Activated T-helper 1 cell treated with Interleukin-2 at 50 U/mL for 16 hours (primary cell): Measurements from ENCODE around the gene DMKN.

ENCODE experiments used
- DNase-seq: peaks from one replicate; pipeline ENCODE4 v3.0.0-alpha.2; 2020; ENCODE audit warnings: low read depth

DMKN gene

GRCh38 chr19:35525873-35526272 lies 12.4 kb upstream of the DMKN start:
- DNase-seq: no peak

- DNase-seq: no peak
These were observed 10.9 kb upstream of the DMKN start for GRCh38 chr19:35524181-35524837.

DNA sequence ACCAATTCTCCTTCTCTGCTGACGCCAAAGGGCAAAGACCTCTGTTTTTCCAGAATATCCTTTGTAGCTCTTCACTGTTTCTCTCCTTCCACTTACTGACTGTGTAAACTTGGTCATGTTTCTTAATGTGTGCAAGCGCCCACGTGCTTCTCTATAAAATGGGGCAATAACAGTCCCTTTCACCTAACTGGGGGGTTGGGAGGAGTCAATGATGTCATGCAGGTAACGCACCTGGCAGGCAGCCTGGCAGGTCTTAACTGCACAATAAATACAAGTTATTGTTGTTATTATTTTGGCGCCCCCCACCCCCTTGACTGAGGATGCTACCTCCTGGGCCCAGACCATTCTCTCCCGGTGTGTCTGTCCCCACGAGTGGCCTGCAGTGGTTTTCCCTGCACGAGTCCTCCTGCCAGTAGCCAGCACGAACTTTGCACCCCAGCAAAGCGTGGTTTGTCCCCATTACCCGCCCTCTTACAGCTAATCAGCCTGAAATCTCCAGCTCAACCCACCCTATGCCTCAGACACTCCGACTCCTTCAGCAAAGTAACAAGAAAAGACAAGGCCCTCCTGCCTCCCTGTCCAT lies 9.4 kb upstream of the DMKN start:
- no peak for DNase-seq

GRCh38 chr19:35521124-35521743 lies 7.8 kb upstream of the DMKN start:
- no peak for DNase-seq

DNA sequence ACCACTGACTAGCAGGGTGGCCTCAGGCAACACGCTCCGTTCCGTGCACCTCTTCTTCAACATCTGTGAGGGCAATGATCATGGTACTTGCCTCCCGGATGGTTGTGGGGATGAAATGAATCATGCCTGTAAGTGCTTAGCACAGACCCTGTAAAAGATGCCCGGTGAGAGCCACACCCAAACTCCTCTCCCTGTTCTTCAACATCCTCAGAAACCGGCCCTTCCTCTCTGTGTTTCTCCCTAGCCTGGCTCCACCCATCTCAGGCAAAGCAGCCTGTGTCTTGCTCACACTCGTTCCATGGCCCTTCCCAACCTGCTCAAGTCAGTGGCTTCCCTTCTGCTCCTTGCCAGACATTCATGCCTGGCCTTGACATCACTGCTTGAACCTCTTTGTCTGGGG lies 5.8 kb upstream of the DMKN start:
- DNase-seq: no peak

DNA sequence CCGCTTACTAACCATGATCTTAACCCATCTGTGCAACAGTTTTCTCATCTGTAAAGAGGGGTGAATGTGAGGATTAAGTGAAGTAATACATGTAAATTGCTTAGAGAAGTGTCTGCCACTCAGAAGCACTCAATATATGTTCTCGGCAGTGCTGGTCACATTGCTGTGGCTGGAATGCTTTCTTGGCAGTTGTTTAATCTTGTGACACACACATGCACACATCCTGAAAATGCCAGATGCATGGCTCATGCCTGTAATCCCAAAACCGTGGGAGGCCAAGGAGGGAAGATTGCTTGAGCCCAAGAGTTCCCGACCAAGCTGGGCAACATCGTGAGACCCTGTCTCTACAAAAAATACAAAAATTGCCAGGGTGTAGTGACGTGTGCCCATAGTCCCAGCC lies 4.9 kb upstream of the DMKN start:
- no peak for DNase-seq

- no peak for DNase-seq
These were observed 3.9 kb upstream of the DMKN start for GRCh38 chr19:35517342-35517741.

DNA sequence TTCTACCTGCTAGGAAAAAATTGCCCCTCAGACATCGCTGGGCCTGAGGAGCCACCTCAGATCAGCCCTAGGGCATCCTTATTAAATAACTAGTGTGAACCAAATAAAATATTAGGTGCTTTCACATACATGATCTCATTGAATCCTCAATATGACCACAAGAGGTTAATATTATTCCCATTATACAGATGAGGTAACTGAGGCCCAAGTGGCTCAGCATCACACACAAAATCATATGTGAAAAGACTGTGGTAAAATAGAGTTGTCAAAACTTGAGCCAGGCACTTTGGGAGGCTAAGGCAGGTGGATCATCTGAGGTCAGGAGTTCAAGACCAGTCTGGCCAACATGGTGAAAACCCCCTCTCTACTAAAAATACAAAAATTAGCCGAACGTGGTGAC lies 2.9 kb upstream of the DMKN start:
- DNase-seq: no peak

DNA sequence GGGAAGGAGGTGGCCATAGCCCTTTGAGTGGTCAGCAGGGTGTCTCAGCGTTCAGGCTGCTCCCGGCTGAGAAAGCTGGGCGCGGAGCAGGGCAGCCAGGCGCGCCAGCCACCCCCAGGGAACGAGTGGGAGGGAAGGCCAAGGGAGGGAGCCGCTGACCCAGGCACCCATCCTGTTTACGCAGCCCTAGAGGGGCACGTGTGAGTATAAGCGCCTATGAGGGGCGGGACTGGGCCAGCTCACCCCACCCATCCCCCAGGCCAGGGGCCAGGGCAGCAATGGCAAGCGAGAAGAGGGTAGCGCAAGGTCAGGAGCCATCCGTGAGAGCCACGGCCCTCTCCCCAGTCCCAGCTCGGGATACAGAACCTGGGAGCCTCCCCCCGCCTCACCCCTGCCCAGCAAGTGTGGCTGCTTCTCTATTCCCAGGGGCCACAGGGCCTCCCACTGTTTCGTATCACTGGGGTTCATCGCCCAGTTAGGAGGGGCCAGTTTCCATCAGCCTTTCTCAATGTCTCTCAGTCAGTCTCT lies 897 bp upstream of the DMKN start:
- no peak for DNase-seq

DNA sequence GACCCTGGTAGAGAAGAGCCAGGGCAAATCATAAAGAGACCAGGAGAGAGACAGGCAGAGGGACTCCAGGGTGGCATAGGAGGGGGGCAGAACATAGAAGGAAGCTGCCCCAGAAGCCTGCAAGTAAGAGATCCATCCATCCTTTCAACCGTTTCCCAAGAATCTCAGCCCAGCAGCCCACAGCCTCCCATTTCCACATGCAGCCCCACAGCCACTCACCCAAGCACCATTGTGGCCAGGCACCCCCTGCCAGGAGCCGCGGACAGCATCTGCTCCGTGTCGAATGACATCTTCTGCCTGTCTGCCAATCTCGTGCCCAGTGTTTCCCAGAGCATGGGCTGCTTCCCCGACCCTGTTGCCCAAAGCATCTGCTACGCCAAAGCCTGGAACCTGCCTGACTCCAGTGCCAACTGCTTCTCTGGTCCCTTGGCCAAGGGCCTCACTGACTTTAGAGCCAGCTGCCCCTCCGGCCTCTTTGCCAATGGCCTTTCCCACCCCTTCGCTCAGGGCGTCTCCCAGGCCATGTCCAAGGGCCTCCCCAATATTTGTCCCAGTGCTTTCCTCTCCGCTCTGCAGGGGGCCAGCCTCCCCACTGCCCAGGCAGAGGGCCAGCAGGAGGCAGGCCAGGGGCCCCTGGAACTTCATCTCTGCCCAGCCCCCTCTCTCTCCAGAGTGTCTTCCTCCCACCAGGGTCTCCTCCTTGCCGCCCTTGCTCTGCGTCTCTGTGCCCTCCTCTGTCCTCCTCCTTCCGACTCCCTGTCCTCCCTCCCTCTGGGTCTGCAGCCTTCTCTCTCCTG lies 420 bp downstream of the DMKN start:
- no peak for DNase-seq

GRCh38 chr19:35511337-35511736 lies 2.1 kb downstream of the DMKN start:
- no peak for DNase-seq

GRCh38 chr19:35510626-35510964 lies 2.9 kb downstream of the DMKN start:
- DNase-seq: no peak

DNA sequence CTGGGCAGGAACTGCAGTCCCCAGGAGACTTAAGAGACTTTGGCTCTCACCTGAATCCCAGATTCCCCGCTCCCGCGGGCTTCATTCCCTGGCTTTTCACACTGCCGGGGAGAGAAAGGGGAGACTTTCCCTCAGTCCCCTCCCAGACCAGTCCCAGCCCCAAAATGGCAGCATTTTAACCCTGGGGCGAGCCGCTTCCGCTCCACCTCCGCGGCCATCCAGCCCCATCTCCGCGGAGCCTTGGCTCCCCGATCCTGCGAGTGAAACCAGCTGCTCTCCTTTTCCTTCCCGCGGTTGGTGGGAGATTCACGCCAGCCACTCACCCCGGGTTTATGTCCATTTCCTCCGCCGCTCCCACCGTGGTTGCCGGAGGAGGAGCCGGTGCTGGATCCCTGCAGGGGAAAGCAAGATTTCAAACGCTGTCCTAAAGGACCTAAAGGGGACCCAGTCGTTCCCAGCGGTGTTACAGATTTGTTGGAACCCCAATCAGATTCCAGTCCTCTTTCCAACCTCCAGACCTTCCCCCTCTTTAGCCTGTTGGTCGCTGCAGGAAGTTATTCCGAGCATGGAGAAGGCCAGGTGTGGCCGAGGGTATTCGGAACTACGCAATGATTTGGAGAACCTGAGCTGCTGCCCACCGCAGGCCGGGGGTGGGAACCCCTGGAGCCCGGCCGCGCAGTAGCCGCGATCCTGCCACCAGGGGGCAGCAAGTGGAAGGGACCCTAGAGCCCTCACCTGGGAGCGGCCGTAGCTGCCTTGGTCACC lies 3.4 kb downstream of the DMKN start:
- peak; percentile 56 for DNase-seq

- peak; percentile 9 for DNase-seq
These were observed 4.3 kb downstream of the DMKN start for GRCh38 chr19:35509018-35509652.

GRCh38 chr19:35508129-35508528 lies 5.3 kb downstream of the DMKN start:
- DNase-seq: no peak

DNA sequence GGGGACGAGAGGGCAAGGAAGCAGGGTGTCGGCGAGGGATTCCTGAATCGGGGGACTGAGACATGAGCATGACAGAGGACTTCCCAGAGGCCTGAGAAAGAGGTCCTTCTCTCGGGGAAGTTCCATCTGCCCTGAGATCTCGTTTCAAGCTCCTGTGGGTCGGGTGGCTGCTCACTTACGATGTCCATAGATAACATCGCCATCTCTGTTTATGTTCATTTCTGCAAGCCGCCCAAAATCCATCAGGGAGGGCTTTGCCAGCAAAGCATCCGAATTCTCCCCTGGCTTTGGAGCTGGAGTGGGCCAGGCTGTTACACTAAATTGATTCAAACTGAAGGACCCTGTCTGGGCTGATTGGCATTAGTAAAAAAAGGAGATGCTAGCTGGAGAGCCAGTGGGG lies 5.9 kb downstream of the DMKN start:
- DNase-seq: no peak

GRCh38 chr19:35506011-35506410 lies 7.4 kb downstream of the DMKN start:
- DNase-seq: no peak

DNA sequence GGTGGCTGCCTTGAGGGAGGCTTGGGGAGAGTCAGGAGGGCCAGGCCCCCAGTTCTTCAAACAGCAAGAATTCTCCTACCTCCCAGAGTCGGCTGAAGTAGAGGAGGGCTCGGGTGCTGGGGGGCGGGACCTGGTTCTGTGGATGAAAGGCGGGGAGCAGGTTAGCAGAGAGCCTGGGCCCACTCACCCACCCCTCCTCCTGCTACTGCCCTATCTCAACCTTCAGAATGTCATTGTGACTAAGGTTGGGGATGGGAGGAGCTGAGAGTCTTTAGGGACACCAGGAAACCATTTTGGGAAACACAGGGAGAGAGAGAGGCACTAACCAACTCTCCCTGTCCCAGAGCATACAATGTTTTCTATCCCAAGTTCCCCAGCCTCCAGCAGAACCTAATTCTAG lies 10.7 kb downstream of the DMKN start:
- no peak for DNase-seq

GRCh38 chr19:35501684-35502083 lies 11.8 kb downstream of the DMKN start:
- no peak for DNase-seq

- no peak for DNase-seq
These were observed 12.8 kb downstream of the DMKN start for GRCh38 chr19:35500611-35501010.

GRCh38 chr19:35498984-35499527 lies 14.4 kb downstream of the DMKN start:
- no peak for DNase-seq
